ENCODE data around the gene PDZD7.

Gene PDZD7

GRCh38 chr10:101031128-101031795 is at the start of gene PDZD7, which contains the start of gene SFXN3:
Gene PDZD7, minus strand, starts transcription at chr10:101031129. Its CDS starts 910 bp downstream, at chr10:101030219.
Gene SFXN3, plus strand, starts transcription at chr10:101031234. Its CDS starts 3,461 bp downstream, at chr10:101034695.
- peak within 1 kb of the TSS; percentile 47 for H3K9ac ChIP-seq (ENCODE audit: low read depth, low read length)
- H3K4me1 ChIP-seq (ENCODE audit: insufficient read depth, low read length): peaks cover 14% of the 10 kb centered on the region

GRCh38 chr10:101079874-101080273 is 48.9 kb upstream of the PDZD7 start:
- H3K4me1 ChIP-seq (ENCODE audit: insufficient read depth, low read length): no peaks in the 10 kb centered on the region

More at GRCh38 chr10:101031128-101031795, at the start of gene PDZD7, which contains the start of gene SFXN3:
- Histone ChIP-seq H3K9me3 (ENCODE audit: control insufficient read depth, insufficient read depth, low read length) (no peaks in the 10 kb centered on the region), H3K36me3 (ENCODE audit: insufficient read depth, low read length) (no peaks in the 10 kb centered on the region)

DNA sequence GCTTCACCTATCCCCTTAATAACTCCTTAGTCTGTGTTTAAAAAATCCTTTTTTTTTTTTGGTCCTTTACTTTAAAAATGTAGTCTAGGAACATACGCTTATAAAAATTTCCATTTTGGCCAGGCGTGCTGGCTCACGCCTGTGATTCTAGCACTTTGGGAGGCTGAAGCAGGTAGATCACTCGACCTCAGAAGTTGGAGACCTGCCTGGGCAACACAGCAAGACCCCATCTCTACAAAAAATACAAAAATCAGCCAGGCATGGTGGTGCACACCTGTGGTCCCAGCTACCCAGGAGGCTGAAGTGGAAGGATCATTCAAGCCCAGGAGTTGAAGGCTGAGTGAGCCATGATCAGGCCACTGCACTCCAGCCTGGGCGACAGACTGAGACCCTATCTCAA is 45.7 kb upstream of the PDZD7 start:
- H3K36me3 ChIP-seq (ENCODE audit: insufficient read depth, low read length): no peaks in the 10 kb centered on the region
- no peak overlapping the region for H3K9ac ChIP-seq (ENCODE audit: low read depth, low read length)
- peaks cover 13% of the 10 kb centered on the region; the same call in 1 of the 2 replicates for H3K4me1 ChIP-seq (ENCODE audit: insufficient read depth, low read length)
- no peaks in the 10 kb centered on the region for H3K9me3 ChIP-seq (ENCODE audit: control insufficient read depth, insufficient read depth, low read length)

More at GRCh38 chr10:101079874-101080273, 48.9 kb upstream of the PDZD7 start:
- Histone ChIP-seq H3K9ac (ENCODE audit: low read depth, low read length) (no peak overlapping the region), H3K9me3 (ENCODE audit: control insufficient read depth, insufficient read depth, low read length) (no peaks in the 10 kb centered on the region), H3K36me3 (ENCODE audit: insufficient read depth, low read length) (no peaks in the 10 kb centered on the region)

- no peaks in the 10 kb centered on the region for H3K9me3 ChIP-seq (ENCODE audit: control insufficient read depth, insufficient read depth, low read length)
- no peaks in the 10 kb centered on the region for H3K36me3 ChIP-seq (ENCODE audit: insufficient read depth, low read length)
- H3K9ac ChIP-seq (ENCODE audit: low read depth, low read length): no peak overlapping the region
- H3K4me1 ChIP-seq (ENCODE audit: insufficient read depth, low read length): peaks cover 13% of the 10 kb centered on the region; the same call in 1 of the 2 replicates
Observed at GRCh38 chr10:101075775-101076174, 44.8 kb upstream of the PDZD7 start.

- H3K36me3 ChIP-seq (ENCODE audit: insufficient read depth, low read length): no peaks in the 10 kb centered on the region
- H3K4me1 ChIP-seq (ENCODE audit: insufficient read depth, low read length): peaks cover 13% of the 10 kb centered on the region; the same call in 1 of the 2 replicates
- no peak overlapping the region; the same call in 1 of the 2 replicates for H3K9ac ChIP-seq (ENCODE audit: low read depth, low read length)
- no peaks in the 10 kb centered on the region for H3K9me3 ChIP-seq (ENCODE audit: control insufficient read depth, insufficient read depth, low read length)
Observed at GRCh38 chr10:101073631-101074030, 42.7 kb upstream of the PDZD7 start.

- no peak overlapping the region for H3K9ac ChIP-seq (ENCODE audit: low read depth, low read length)
- peaks cover 13% of the 10 kb centered on the region; the same call in 1 of the 2 replicates for H3K4me1 ChIP-seq (ENCODE audit: insufficient read depth, low read length)
- H3K9me3 ChIP-seq (ENCODE audit: control insufficient read depth, insufficient read depth, low read length): no peaks in the 10 kb centered on the region
- H3K36me3 ChIP-seq (ENCODE audit: insufficient read depth, low read length): no peaks in the 10 kb centered on the region
Observed at GRCh38 chr10:101072923-101073322, 42.0 kb upstream of the PDZD7 start.

DNA sequence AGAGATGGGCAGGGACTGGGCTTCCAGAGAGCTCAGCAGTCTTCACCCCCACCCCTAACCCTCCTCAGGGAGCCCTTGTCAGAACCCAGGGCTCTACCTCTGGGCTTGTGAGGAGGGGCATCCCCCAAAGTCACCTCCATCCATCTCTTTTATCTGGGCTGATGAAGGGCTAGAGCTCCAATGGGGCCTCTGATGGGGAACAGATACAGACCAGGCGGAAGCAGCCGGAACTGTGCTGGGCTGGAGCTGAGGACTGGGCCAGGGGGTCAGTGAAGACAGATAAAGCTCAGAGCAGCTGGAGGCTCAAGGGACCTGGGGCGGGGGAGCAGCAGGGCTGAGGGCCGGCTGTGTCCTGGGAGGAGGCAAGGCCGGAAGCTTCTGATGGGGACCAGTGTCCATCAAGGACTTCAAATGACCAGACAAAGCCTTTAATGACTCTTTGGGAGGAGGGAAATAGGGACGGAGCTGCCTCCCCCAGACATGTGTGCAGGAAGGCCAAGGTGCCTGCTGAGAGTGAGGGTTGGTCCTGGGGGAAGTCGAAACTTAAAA is 41.0 kb upstream of the PDZD7 start:
- H3K36me3 ChIP-seq (ENCODE audit: insufficient read depth, low read length): no peaks in the 10 kb centered on the region
- H3K9ac ChIP-seq (ENCODE audit: low read depth, low read length): no peak overlapping the region
- H3K9me3 ChIP-seq (ENCODE audit: control insufficient read depth, insufficient read depth, low read length): no peaks in the 10 kb centered on the region
- peaks cover 13% of the 10 kb centered on the region; the same call in 1 of the 2 replicates for H3K4me1 ChIP-seq (ENCODE audit: insufficient read depth, low read length)

DNA sequence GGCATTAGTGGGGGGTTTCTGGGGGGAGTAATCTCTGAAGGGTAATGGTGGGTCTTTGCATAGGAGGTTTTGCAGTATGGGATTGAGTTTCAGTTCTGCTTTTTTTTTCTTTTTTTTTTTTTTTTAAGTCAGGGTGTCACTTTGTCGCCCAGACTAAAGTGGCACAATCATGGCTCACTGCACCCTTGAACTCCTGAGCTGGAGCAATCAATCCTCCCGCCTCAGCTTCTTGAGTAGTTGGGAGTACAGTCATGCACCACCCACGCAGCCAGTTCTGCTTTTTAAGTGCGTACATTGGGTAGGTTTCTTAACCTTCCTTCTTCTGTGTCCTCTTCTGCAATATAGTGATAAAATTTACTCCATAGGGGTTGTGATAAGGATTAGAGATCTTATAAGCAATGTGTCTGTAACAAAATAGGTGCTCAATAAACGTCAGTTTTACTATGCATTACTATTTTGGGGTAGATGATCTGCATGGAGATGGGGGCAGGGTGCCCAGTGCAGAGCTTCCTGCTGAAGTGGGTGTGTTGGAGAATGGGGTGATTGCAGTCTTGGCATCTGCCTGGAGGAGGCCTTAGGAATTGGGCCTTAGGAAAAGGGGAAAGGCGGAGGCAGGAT is 40.4 kb upstream of the PDZD7 start:
- H3K9ac ChIP-seq (ENCODE audit: low read depth, low read length): no peak overlapping the region
- peaks cover 13% of the 10 kb centered on the region; the same call in 1 of the 2 replicates for H3K4me1 ChIP-seq (ENCODE audit: insufficient read depth, low read length)
- no peaks in the 10 kb centered on the region for H3K9me3 ChIP-seq (ENCODE audit: control insufficient read depth, insufficient read depth, low read length)
- H3K36me3 ChIP-seq (ENCODE audit: insufficient read depth, low read length): no peaks in the 10 kb centered on the region

DNA sequence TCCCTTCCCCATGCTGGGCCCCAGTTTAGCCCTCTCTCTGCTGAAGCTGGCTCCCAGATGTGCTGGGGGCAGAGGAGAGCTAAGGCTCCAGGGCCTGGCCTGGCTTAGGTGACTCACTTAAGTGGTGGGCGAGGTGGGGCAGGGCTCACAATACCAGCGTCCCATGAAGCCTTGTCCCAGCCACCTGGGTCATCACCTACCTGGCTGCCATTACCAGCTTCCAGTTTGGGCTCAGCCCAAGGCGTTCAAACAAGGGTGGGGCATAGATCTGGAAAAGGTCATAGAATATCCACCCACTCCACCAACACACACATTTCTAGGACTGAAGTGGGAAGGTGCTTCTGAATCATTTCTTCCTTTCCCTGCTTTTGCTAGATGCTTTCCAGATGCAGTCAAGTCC is 39.2 kb upstream of the PDZD7 start:
- peaks cover 20% of the 10 kb centered on the region; the same call in 1 of the 2 replicates for H3K4me1 ChIP-seq (ENCODE audit: insufficient read depth, low read length)
- no peaks in the 10 kb centered on the region for H3K36me3 ChIP-seq (ENCODE audit: insufficient read depth, low read length)
- no peak overlapping the region for H3K9ac ChIP-seq (ENCODE audit: low read depth, low read length)
- H3K9me3 ChIP-seq (ENCODE audit: control insufficient read depth, insufficient read depth, low read length): no peaks in the 10 kb centered on the region

- H3K4me1 ChIP-seq (ENCODE audit: insufficient read depth, low read length): peaks cover 20% of the 10 kb centered on the region; the same call in 1 of the 2 replicates
- no peaks in the 10 kb centered on the region for H3K36me3 ChIP-seq (ENCODE audit: insufficient read depth, low read length)
- H3K9me3 ChIP-seq (ENCODE audit: control insufficient read depth, insufficient read depth, low read length): no peaks in the 10 kb centered on the region
- H3K9ac ChIP-seq (ENCODE audit: low read depth, low read length): no peak overlapping the region
Observed at GRCh38 chr10:101069441-101069840, 38.5 kb upstream of the PDZD7 start.

DNA sequence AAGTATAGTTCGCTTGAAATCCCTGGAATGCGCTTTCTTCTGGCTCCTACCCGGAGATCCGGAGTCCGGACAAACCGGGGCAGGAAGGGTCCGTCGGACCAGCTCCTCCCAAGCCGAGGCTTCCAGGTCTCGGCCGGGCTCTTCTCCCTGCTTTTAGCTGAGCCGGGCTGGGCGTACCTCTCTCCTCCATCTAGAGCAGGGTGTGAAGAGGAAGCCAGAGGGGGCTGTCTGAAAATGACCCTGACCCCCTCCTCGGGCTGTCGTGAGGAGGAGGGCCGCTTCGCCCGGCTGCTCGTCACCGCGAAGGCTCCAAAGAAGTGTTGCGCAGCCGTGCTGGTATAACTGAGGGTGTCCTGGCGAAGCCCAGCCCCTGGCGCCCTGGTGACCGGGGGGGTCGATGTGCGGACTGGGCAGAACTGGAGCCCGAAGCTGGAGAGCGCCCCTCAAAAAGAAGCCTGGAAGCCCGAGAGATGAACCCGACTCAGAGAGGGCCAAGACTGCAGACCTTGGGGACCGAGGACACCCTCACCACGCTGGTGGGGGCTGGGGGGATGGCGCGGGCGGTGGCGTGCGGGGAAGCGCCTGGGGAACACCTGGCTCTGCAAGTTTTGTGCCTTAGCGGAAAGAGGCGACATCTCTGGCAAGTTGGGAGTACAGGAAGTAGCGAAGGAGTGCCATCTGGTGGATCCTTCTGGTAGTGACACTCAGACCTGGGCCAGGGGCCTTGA is 36.6 kb upstream of the PDZD7 start:
- Histone ChIP-seq H3K4me1 (ENCODE audit: insufficient read depth, low read length) (peaks cover 18% of the 10 kb centered on the region), H3K36me3 (ENCODE audit: insufficient read depth, low read length) (no peaks in the 10 kb centered on the region), H3K9ac (ENCODE audit: low read depth, low read length) (peak overlapping the region; percentile 86; the same call in 1 of the 2 replicates), H3K9me3 (ENCODE audit: control insufficient read depth, insufficient read depth, low read length) (no peaks in the 10 kb centered on the region)

- peak overlapping the region; percentile 86; the same call in 1 of the 2 replicates for H3K9ac ChIP-seq (ENCODE audit: low read depth, low read length)
Observed at GRCh38 chr10:101066896-101067355, 36.0 kb upstream of the PDZD7 start.

DNA sequence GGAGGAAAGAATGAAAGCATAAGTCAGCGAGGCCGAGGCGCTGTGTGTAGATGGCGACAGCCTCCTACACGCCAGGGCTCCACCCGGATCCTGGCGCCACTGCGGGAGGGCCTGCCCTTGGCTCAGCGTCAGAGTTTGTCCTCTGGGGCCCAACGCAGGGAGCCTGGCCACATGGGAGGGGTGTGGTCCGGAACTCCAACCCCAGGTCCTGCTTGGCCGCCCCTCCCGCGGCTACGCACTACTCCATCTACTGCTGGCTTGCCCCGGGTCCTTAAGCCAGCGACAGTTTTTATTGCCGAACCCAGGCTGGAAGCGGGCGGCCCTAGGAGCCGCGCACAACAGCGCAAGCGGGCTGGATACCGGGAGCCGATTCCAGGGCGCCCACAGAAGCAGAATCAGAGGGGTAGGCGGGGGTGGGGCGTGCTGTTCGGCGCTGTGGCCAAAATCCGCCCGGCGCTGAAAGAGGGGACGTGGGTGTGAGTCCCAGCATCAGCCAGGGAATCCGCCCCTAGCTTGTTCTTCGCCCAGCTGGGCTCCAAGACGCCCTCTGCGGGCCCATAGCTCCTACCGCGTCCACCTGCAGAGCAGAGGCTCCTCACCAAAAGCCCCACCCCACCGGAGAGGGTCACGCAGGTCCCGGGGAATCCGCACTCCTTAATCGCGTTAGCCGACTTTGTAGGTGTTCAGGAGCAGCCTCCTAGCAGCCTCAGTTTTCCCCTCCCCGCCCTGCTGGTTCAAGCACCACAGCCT is 35.4 kb upstream of the PDZD7 start:
- Histone ChIP-seq H3K4me1 (ENCODE audit: insufficient read depth, low read length) (peaks cover 15% of the 10 kb centered on the region), H3K9me3 (ENCODE audit: control insufficient read depth, insufficient read depth, low read length) (no peaks in the 10 kb centered on the region), H3K9ac (ENCODE audit: low read depth, low read length) (peak overlapping the region; percentile 35; the same call in 1 of the 2 replicates), H3K36me3 (ENCODE audit: insufficient read depth, low read length) (no peaks in the 10 kb centered on the region)

More at GRCh38 chr10:101066896-101067355, 36.0 kb upstream of the PDZD7 start:
- Histone ChIP-seq H3K36me3 (ENCODE audit: insufficient read depth, low read length) (no peaks in the 10 kb centered on the region), H3K4me1 (ENCODE audit: insufficient read depth, low read length) (peaks cover 15% of the 10 kb centered on the region), H3K9me3 (ENCODE audit: control insufficient read depth, insufficient read depth, low read length) (no peaks in the 10 kb centered on the region)

Measured in ES-I3 (cell line).